ENCODE results near the gene VGLL1. TPM values are rescaled to one million over a fixed set of nuclear protein-coding genes. Genes with fewer than 3 reads are reported as not detected.

Gene VGLL1
- total and polyA plus RNA-seq, 2 experiments from 2014 or later, result not detected

GRCh38 chrX:136597954-136598353, 65.9 kb downstream of the VGLL1 start:
- no peak overlapping the region for H3K4me2 ChIP-seq
- Mint-ChIP-seq H3K27me3 (ENCODE audit: insufficient read depth, low read depth, poor library complexity) (peaks cover 2% of the 10 kb centered on the region), H3K4me3 (no peak overlapping the region), H3K9me3 (no peaks in the 10 kb centered on the region), H3K4me1 (no peaks in the 10 kb centered on the region), H3K36me3 (ENCODE audit: low read depth) (no peaks in the 10 kb centered on the region), H3K27ac (no peak overlapping the region)
- H3K9me2 ChIP-seq (ENCODE audit: insufficient read depth), result no peaks in the 10 kb centered on the region
- H3K79me2 ChIP-seq (replicated peaks; ENCODE audit: insufficient read depth), result no peaks in the 10 kb centered on the region
- no peak for ATAC-seq
- no peak for DNase-seq (ENCODE audit: low spot score)
- no peaks in the 10 kb centered on the region for H3F3A ChIP-seq (replicated peaks; ENCODE audit: low read depth)
- H3K36me3 ChIP-seq (ENCODE audit: insufficient read depth), result no peaks in the 10 kb centered on the region
- no peaks in the 10 kb centered on the region for H3K27me3 ChIP-seq (ENCODE audit: insufficient read depth)
- no peak for TF ChIP-seq CTCF (conservative IDR thresholded peaks at IDR 0.05; ENCODE audit: low read depth in 2 of 2)
- no peak for TF ChIP-seq CREB1 (CRISPR knock-in tag; IDR thresholded peaks at IDR 0.05; ENCODE audit: low read depth)
- no peak for TF ChIP-seq EZH2phosphoT487 (IDR thresholded peaks at IDR 0.05; ENCODE audit: unreplicated experiment)
- TF ChIP-seq ZNF114 (CRISPR knock-in tag; IDR thresholded peaks at IDR 0.05), result no peak
- TF ChIP-seq JUNB (IDR thresholded peaks at IDR 0.05; ENCODE audit: unreplicated experiment), result no peak
- no peak for TF ChIP-seq REST (IDR thresholded peaks at IDR 0.05; ENCODE audit: unreplicated experiment)
- TF ChIP-seq STAT1 (IDR thresholded peaks at IDR 0.05; ENCODE audit: unreplicated experiment), result no peak
- TF ChIP-seq ZNF331 (CRISPR knock-in tag; IDR thresholded peaks at IDR 0.05; ENCODE audit: low read depth), result no peak
- no peak overlapping the region for H3K27ac ChIP-seq (ENCODE audit: low read depth)
- H3K4me1 ChIP-seq (ENCODE audit: insufficient read depth), result no peaks in the 10 kb centered on the region
- no peak overlapping the region for H2AFZ ChIP-seq
- no peak overlapping the region for H3K4me3 ChIP-seq
- no peaks in the 10 kb centered on the region for H4K20me1 ChIP-seq (replicated peaks; ENCODE audit: insufficient read depth)

GRCh38 chrX:136598631-136599030, 66.6 kb downstream of the VGLL1 start:
- no peaks in the 10 kb centered on the region for H3K4me1 ChIP-seq (ENCODE audit: insufficient read depth)
- no peak overlapping the region for H3K27ac Mint-ChIP-seq
- no peaks in the 10 kb centered on the region for H3K36me3 Mint-ChIP-seq (ENCODE audit: low read depth)
- DNase-seq (ENCODE audit: low spot score) (no peak), ATAC-seq (no peak)
- H3K27ac ChIP-seq (ENCODE audit: low read depth), result no peak overlapping the region
- H3K4me1 Mint-ChIP-seq, result no peaks in the 10 kb centered on the region
- peaks cover 2% of the 10 kb centered on the region for H3K27me3 Mint-ChIP-seq (ENCODE audit: insufficient read depth, low read depth, poor library complexity)
- no peak overlapping the region for H3K4me3 Mint-ChIP-seq
- no peak overlapping the region for H3K4me2 ChIP-seq
- no peaks in the 10 kb centered on the region for H3K9me2 ChIP-seq (ENCODE audit: insufficient read depth)
- H3K4me3 ChIP-seq, result no peak overlapping the region
- H2AFZ ChIP-seq, result no peak overlapping the region
- no peaks in the 10 kb centered on the region for H4K20me1 ChIP-seq (replicated peaks; ENCODE audit: insufficient read depth)
- H3K36me3 ChIP-seq (ENCODE audit: insufficient read depth), result no peaks in the 10 kb centered on the region
- H3K27me3 ChIP-seq (ENCODE audit: insufficient read depth), result no peaks in the 10 kb centered on the region
- H3F3A ChIP-seq (replicated peaks; ENCODE audit: low read depth), result no peaks in the 10 kb centered on the region
- H3K9me3 Mint-ChIP-seq, result no peaks in the 10 kb centered on the region
- no peaks in the 10 kb centered on the region for H3K79me2 ChIP-seq (replicated peaks; ENCODE audit: insufficient read depth)
- TF ChIP-seq REST (IDR thresholded peaks at IDR 0.05; ENCODE audit: unreplicated experiment) (no peak), CREB1 (CRISPR knock-in tag; IDR thresholded peaks at IDR 0.05; ENCODE audit: low read depth) (no peak), CTCF (conservative IDR thresholded peaks at IDR 0.05; ENCODE audit: low read depth in 2 of 2) (no peak), NANOG (IDR thresholded peaks at IDR 0.05; ENCODE audit: borderline replicate concordance) (no peak), EZH2phosphoT487 (IDR thresholded peaks at IDR 0.05; ENCODE audit: unreplicated experiment) (no peak)
